ENCODE results near the gene VSIG2. TPM values are rescaled to one million over a fixed set of nuclear protein-coding genes. Genes with fewer than 3 reads are reported as not detected.

The VSIG2 gene
- total RNA-seq, 4 donors from 2014 or later, result 1.5 to 2.4 TPM; not detected in 2

DNA sequence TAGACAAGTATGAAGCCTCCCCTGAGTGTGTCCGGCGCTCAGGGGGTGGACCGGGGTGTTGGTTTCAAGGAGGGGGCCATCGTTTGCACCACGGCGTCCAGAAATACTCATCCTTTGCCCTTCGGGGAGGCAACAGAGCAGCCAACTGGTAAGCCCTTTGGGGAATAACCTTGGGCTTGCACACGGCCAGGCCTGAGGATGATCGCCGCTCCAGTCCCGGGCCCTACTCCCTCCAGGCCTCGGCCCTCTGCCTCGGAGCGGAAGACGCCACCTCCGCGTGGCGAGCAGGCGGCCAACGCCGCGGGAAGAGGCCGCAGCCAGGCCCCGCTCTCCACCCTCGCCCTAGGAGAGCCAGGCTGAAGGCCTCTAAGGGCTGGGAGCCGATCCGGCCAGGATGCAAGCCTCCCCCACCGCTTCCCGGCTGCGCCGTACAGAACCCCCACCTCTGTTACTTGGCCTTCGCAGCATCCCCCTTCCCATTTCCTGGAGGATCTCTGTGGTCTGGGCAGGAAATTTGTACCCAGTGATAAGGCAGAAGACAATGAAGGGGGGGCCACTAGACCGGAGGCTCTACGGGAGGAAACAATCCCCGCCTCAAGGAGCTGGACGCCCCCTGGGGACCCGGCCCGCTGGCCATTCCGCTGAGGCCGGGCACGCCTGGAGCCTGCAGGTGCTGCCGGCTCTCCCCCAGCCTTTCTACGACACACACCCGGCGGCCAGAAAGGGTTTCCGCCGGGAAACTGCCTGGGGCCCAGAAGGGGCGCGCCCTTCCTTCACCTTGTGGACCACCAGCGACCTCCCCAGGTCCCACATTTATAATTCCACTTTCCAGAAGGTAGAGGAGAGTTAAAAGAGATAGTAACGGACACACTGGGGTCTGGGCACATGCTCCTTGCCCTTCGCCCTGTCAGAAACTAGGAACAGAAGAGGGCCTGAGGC is 7.5 kb upstream of the VSIG2 start:
- Histone ChIP-seq H3K36me3 (peaks cover 0 to 6% (median 0%) of the 10 kb centered on the region in 3 donors), H3K4me1 (peaks cover 0 to 52% (median 33%) of the 10 kb centered on the region in 4 donors), H3K27me3 (peaks cover 0 to 87% of the 10 kb centered on the region in 2 donors), H3K27ac (peak overlapping the region; percentile 3 to 79 (median 52)), H3K9me3 (no peaks in the 10 kb centered on the region), H3K4me3 (peak overlapping the region; percentile 19 to 55 (median 33))
- DNase-seq (ENCODE audit: low spot score in 2 of 2), result no peak
- 15 to 22% methylated on average over 37 to 47 of the region's 52 CpGs for WGBS, 2 donors
- TF ChIP-seq, protein P1, sequence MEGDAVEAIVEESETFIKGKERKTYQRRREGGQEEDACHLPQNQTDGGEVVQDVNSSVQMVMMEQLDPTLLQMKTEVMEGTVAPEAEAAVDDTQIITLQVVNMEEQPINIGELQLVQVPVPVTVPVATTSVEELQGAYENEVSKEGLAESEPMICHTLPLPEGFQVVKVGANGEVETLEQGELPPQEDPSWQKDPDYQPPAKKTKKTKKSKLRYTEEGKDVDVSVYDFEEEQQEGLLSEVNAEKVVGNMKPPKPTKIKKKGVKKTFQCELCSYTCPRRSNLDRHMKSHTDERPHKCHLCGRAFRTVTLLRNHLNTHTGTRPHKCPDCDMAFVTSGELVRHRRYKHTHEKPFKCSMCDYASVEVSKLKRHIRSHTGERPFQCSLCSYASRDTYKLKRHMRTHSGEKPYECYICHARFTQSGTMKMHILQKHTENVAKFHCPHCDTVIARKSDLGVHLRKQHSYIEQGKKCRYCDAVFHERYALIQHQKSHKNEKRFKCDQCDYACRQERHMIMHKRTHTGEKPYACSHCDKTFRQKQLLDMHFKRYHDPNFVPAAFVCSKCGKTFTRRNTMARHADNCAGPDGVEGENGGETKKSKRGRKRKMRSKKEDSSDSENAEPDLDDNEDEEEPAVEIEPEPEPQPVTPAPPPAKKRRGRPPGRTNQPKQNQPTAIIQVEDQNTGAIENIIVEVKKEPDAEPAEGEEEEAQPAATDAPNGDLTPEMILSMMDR (IDR thresholded peaks at IDR 0.05), result no peak
- peak in 1 of 2 donors; percentile 70 for TF ChIP-seq EP300 (IDR thresholded peaks at IDR 0.05)
- TF ChIP-seq POLR2A (IDR thresholded peaks at IDR 0.05), result no peak

DNA sequence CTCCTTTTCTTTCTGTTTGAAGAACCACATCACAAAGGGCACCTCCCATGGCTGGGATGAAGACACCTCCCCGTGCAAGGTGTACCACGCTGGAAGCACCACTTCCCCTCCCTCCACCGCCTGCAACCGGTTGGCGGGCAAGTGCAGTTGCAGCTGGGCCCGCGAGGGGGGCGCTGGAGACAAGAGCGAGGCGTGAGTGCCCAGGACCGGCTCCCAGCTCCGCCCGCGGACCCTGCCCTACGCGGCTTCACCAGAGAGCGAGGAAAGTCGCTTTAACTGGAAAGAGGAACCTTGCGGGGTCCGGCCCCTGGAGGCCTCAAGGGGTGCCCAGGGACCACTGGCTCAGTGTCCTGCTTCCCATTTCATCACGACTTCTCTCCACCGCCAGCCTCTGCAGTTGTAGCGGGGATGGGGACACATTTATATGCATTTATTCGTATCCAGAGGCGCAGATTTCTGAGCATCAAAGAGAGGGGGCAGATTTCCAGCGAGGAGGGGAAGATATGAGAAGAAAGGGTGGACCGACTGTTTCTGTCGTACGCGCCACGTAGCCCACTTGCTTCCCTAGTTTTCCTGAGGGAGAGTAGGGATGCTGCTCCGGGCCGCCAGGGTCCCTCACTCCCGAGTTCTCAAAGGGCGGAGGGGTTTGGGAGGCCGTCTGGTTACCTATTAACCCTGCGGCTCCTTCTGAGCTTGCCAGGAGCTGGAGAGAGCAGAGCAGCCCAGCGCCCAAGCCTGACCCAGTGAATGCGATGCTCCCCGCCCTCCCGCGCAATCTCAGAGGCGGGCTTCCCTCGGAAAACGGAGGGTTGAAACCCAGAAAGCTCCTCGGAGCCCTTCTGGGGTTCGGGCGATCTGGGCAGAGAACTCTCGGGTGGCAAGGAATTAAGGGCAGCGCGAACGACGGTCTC is 6.6 kb upstream of the VSIG2 start:
- 5 to 7% methylated on average over 40 to 50 of the region's 53 CpGs for WGBS, 2 donors

DNA sequence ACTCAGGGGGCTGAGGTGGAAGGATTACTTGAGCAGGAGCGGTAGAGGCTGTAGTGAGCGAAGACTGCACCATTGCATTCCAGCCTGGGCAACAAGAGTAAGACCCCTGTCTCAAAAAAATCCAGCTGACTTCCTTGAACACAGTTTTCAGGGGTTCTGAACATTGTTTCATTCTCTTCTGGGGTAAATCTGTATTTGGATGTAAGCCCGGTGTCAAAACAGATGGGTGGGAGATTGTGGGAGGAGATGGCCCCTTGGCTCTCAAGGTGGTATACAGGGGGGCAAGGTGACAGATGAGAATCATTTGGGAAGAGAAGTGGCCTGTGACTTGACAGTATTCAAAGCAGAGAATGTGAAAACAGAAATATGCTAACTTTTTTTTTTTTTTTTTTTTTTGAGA is 5.3 kb upstream of the VSIG2 start:
- DNase-seq (ENCODE audit: low spot score in 2 of 2), result no peak
- H3K27me3 ChIP-seq, result peaks cover 0 to 96% of the 10 kb centered on the region in 2 donors
- H3K27ac ChIP-seq, result no peak overlapping the region
- no peak overlapping the region for H3K4me3 ChIP-seq
- TF ChIP-seq, protein P1 (IDR thresholded peaks at IDR 0.05), result no peak
- TF ChIP-seq POLR2A (IDR thresholded peaks at IDR 0.05), result no peak
- TF ChIP-seq EP300 (IDR thresholded peaks at IDR 0.05), result no peak
- 48 to 54% methylated on average over 3 of the region's 3 CpGs for WGBS, 2 donors
- H3K36me3 ChIP-seq, result no peaks in the 10 kb centered on the region
- H3K9me3 ChIP-seq, result no peaks in the 10 kb centered on the region
- H3K4me1 ChIP-seq, result peaks cover 0 to 38% (median 27%) of the 10 kb centered on the region in 4 donors

More for the DNA sequence above, 6.6 kb upstream of the VSIG2 start:
- Histone ChIP-seq H3K4me1 (peaks cover 0 to 51% (median 33%) of the 10 kb centered on the region in 4 donors), H3K9me3 (no peaks in the 10 kb centered on the region), H3K36me3 (no peaks in the 10 kb centered on the region), H3K27ac (peak overlapping the region in 3 of 4 donors; percentile 3 to 79 (median 72)), H3K4me3 (peak overlapping the region; percentile 19 to 55 (median 33)), H3K27me3 (peaks cover 0 to 96% of the 10 kb centered on the region in 2 donors)
- TF ChIP-seq, protein P1 (IDR thresholded peaks at IDR 0.05), result peak; percentile 59 to 78 (median 68)
- TF ChIP-seq POLR2A (IDR thresholded peaks at IDR 0.05), result no peak
- TF ChIP-seq EP300 (IDR thresholded peaks at IDR 0.05), result peak in 1 of 2 donors; percentile 15
- peak in 1 of 2 donors; percentile 59 for DNase-seq (ENCODE audit: low spot score in 2 of 2)

DNA sequence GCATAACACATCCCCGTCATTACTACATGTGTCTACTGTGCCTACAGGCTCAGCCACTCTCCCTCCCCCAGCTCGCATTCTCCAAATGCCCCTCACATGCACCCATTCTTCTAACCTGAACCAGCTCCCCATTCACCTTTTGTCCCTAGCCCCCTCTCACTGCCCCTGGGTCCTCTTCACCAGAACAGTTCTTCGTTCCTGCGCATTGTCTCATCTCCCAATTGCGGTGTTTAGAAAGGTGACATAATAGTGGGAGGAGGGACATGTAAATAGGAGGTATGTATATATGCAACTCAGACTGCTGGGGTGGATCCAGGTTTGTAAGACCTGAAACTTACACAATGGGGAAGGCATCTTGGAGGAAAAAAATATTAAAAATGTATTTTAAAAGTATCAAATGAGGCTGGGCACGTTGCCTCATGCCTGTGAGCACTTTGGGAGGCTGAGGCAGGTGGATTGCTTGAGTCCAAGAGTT is 4.7 kb upstream of the VSIG2 start:
- H3K27me3 ChIP-seq, result peaks cover 0 to 97% of the 10 kb centered on the region in 2 donors
- WGBS, 2 donors, result 32 to 33% methylated on average over 6 of the region's 6 CpGs

More for the DNA sequence above, 4.7 kb upstream of the VSIG2 start:
- Histone ChIP-seq H3K27ac (no peak overlapping the region), H3K4me1 (peaks cover 0 to 38% (median 27%) of the 10 kb centered on the region in 4 donors), H3K36me3 (no peaks in the 10 kb centered on the region), H3K4me3 (no peak overlapping the region), H3K9me3 (no peaks in the 10 kb centered on the region)
- no peak for DNase-seq (ENCODE audit: low spot score in 2 of 2)
- TF ChIP-seq POLR2A (IDR thresholded peaks at IDR 0.05), result no peak
- no peak for TF ChIP-seq EP300 (IDR thresholded peaks at IDR 0.05)
- TF ChIP-seq, protein P1 (IDR thresholded peaks at IDR 0.05), result no peak
